B cell (primary cell): ENCODE data around the gene FOXN3. TPM values are rescaled to one million over a fixed set of nuclear protein-coding genes. Genes with fewer than 3 reads are reported as not detected.
"Not testable (repeated sequence)": the region's sequence is repeated elsewhere in the genome, so short reads cannot be mapped to it uniquely, and the experiment has no call there.

Experiments used
- ATAC-seq: fragments of 200-7000 bp; cut with Tn5 transposase; one replicate; pipeline ENCODE4 v1.10.0; 2021; ENCODE audit warnings: low read depth, mild to moderate bottlenecking, moderate number of reproducible peaks, moderate library complexity
- CTCF ChIA-PET: fragments of 350-600 bp; sonication (Branson Sonifier 250); formaldehyde crosslinking; loops from one replicate; lab custom pipeline; 2021; ENCODE audit warnings: antibody characterized with exemption, inconsistent platforms; lab: Charles Lee
- POLR2A ChIA-PET: fragments of 350-600 bp; sonication (Branson Sonifier 250); formaldehyde crosslinking; loops from one replicate; lab custom pipeline; 2021; ENCODE audit warnings: antibody characterized with exemption; lab: Charles Lee
- DNase-seq: peaks from one replicate; pipeline ENCODE4 v3.0.0; 2013
- H2AFZ ChIP-seq: 2 replicates; pipeline ENCODE4 v1.6.1; 2012; ENCODE audit warnings: mild to moderate bottlenecking, low read depth, low read length; ENCODE audit not compliant: insufficient read depth, poor library complexity, severe bottlenecking
- H3K27ac ChIP-seq, 2 donors: 1 replicate in 1 of 2; 2 replicates in 1 of 2; pipeline ENCODE4 v1.5.1; 2012 to 2013; ENCODE audit warnings: low read length in 2 of 2, mild to moderate bottlenecking in 2 of 2, moderate library complexity in 1 of 2
- H3K27me3 ChIP-seq, 4 experiments: fragments of 200-600 bp in 1 of 4; sonication (generic) in 1 of 4; replicated peaks in 1 of 4; 1 replicate in 2 of 4; 2 replicates in 2 of 4; pipeline versions ENCODE4 v1.6.1 to v1.7.0; 2013 to 2016; ENCODE audit warnings: low read length in 3 of 4, mild to moderate bottlenecking in 2 of 4, mixed read lengths in 1 of 4, moderate library complexity in 1 of 4; ENCODE audit not compliant: insufficient read depth in 4 of 4, control insufficient read depth in 3 of 4; ENCODE audit errors: control extremely low read depth in 1 of 4
- H3K36me3 ChIP-seq, 2 experiments: replicated peaks in 1 of 2; 1 replicate in 1 of 2; 2 replicates in 1 of 2; pipeline versions ENCODE4 v1.6.1 to v1.7.1; 2013; ENCODE audit warnings: low read length in 1 of 2; ENCODE audit not compliant: insufficient read depth in 2 of 2, control insufficient read depth in 1 of 2; ENCODE audit errors: control extremely low read depth in 1 of 2, extremely low read depth in 1 of 2
- H3K4me1 ChIP-seq, 2 donors: fragments of 200-600 bp in 1 of 2; sonication (generic) in 1 of 2; 1 replicate in 1 of 2; 2 replicates in 1 of 2; pipeline versions ENCODE4 v1.5.1 to v1.6.1; 2013 to 2017; ENCODE audit warnings: low read length in 2 of 2; ENCODE audit not compliant: control insufficient read depth in 2 of 2, insufficient read depth in 2 of 2
- H3K4me2 ChIP-seq: replicated peaks from 2 replicates; pipeline ENCODE3; 2012; ENCODE audit warnings: mild to moderate bottlenecking, low read depth, low read length; ENCODE audit not compliant: poor library complexity, severe bottlenecking
- H3K4me3 ChIP-seq, 5 experiments: fragments of 200-600 bp in 1 of 5; sonication (generic) in 1 of 5; 1 replicate in 3 of 5; 2 replicates in 2 of 5; pipeline versions ENCODE4 v1.5.1 to v1.7.0; 2011 to 2016; ENCODE audit warnings: low read length in 4 of 5, mild to moderate bottlenecking in 4 of 5, low read depth in 2 of 5, control low read depth in 1 of 5, moderate library complexity in 1 of 5; ENCODE audit not compliant: insufficient read depth in 1 of 5; ENCODE audit errors: control extremely low read depth in 1 of 5, extremely low read depth in 1 of 5
- H3K79me2 ChIP-seq: fragments of 200-600 bp; sonication (generic); one replicate; pipeline ENCODE4 v1.6.0; 2016; ENCODE audit warnings: low read length; ENCODE audit not compliant: control insufficient read depth, insufficient read depth
- H3K9ac ChIP-seq: fragments of 200-600 bp; sonication (generic); 2 replicates; pipeline ENCODE4 v1.6.1; 2017; ENCODE audit warnings: mild to moderate bottlenecking, low read length, moderate library complexity
- H3K9me3 ChIP-seq, 3 donors: one replicate each; pipeline versions ENCODE4 v1.6.1 to v1.7.1; 2013; ENCODE audit warnings: low read length in 2 of 3; ENCODE audit not compliant: control insufficient read depth in 2 of 3, insufficient read depth in 1 of 3; ENCODE audit errors: control extremely low read depth in 1 of 3
- H4K20me1 ChIP-seq: 2 replicates; pipeline ENCODE4 v1.6.0; 2012; ENCODE audit warnings: mild to moderate bottlenecking, low read length; ENCODE audit not compliant: insufficient read depth, control insufficient read depth, poor library complexity, severe bottlenecking
- H3K27ac Mint-ChIP-seq: one replicate; pipeline ENCODE4 v1.8.0; 2021; ENCODE audit warnings: mixed read lengths
- H3K27me3 Mint-ChIP-seq: one replicate; pipeline ENCODE4 v1.8.0; 2021; ENCODE audit warnings: mixed read lengths
- H3K4me1 Mint-ChIP-seq: one replicate; pipeline ENCODE4 v1.8.0; 2021; ENCODE audit warnings: mixed read lengths
- H3K4me3 Mint-ChIP-seq: one replicate; pipeline ENCODE4 v1.8.0; 2021; ENCODE audit warnings: mixed read lengths
- H3K9me3 Mint-ChIP-seq: one replicate; pipeline ENCODE4 v1.8.0; 2022; ENCODE audit warnings: mixed read lengths; ENCODE audit not compliant: insufficient read depth
- CTCF ChIP-seq: fragments of 200-600 bp; IDR thresholded peaks from one replicate; pipeline ENCODE4 v1.8.0; 2022; ENCODE audit warnings: antibody characterized with exemption, mild to moderate bottlenecking
- EZH2 ChIP-seq: IDR thresholded peaks from 2 replicates; pipeline ENCODE4 v1.6.1; 2012; ENCODE audit warnings: borderline replicate concordance, low read depth, mild to moderate bottlenecking, moderate library complexity, low read length; ENCODE audit not compliant: insufficient read depth, poor library complexity, severe bottlenecking
- WGBS: methylation state at CpG from one replicate; pipeline ENCODE4 v1.1.5; 2013; ENCODE audit warnings: missing lambda C conversion rate; ENCODE audit not compliant: insufficient coverage; 5-methylcytosine and 5-hydroxymethylcytosine counted together
- intact Hi-C: fragments of 100-400 bp; cut with micrococcal nuclease; formaldehyde crosslinking; loops from one replicate; pipeline ENCODE4 v1.10.0; 2022
- polyA plus RNA-seq: library from polyadenylated mRNA; depleted of rRNA; stranded (reverse); fragments of >200 nt; gene quantifications from 2 replicates; pipeline ENCODE4 v1.2.3, GENCODE V29; 2012
- total RNA-seq, 2 donors: library from RNA; stranded (reverse); fragments of 120-200 nt in 1 of 2; gene quantifications; 1 replicate in 1 of 2; 2 replicates in 1 of 2; pipeline versions ENCODE4 v1.2.3 to v1.2.4, GENCODE V29; 2013 to 2022

Gene FOXN3
- total and polyA plus RNA-seq, 2 donors (not counting 1 experiment from before 2014, with no cell fraction given): 80.6 to 98.2 TPM

GRCh38 chr14:89294872-89295271 lies 122.2 kb downstream of the FOXN3 start:
- Histone ChIP-seq H3K4me2 (no peak overlapping the region), H3K4me3 (no peak overlapping the region), H3K4me1 (peaks cover 0 to 17% of the 10 kb centered on the region in 2 donors), H3K9ac (no peak overlapping the region), H3K36me3 (peaks cover 0 to 27% of the 10 kb centered on the region in 2 experiments), H3K27me3 (no peaks in the 10 kb centered on the region), H3K27ac (no peak overlapping the region), H4K20me1 (peaks cover 24% of the 10 kb centered on the region), H2AFZ (no peak overlapping the region), H3K79me2 (peaks cover 98% of the 10 kb centered on the region), H3K9me3 (no peaks in the 10 kb centered on the region)
- H3K4me1 Mint-ChIP-seq: peaks cover 46% of the 10 kb centered on the region
- no peaks in the 10 kb centered on the region for H3K9me3 Mint-ChIP-seq
- H3K4me3 Mint-ChIP-seq: no peak overlapping the region
- ATAC-seq (no peak), DNase-seq (no peak)
- no peaks in the 10 kb centered on the region for H3K27me3 Mint-ChIP-seq
- CTCF ChIA-PET: no interaction called here
- no peak overlapping the region for H3K27ac Mint-ChIP-seq
- POLR2A ChIA-PET: interaction anchor here (0.8 kb wide), 1 partner anchor 9 kb away, joined by 3 read pairs; no protein-coding TSS in a partner anchor
- 96% methylated on average over 5 of the region's 6 CpGs for WGBS
- intact Hi-C loops: no loop called here
- no peak for TF ChIP-seq EZH2
- TF ChIP-seq CTCF: no peak

GRCh38 chr14:89294469-89294868 lies 122.6 kb downstream of the FOXN3 start:
- H3K4me3 ChIP-seq, H3K4me3 Mint-ChIP-seq, H3K27ac ChIP-seq, H3K9me3 Mint-ChIP-seq, H3K9ac ChIP-seq, H3K27me3 Mint-ChIP-seq, CTCF ChIA-PET, ATAC-seq, POLR2A ChIA-PET, H2AFZ ChIP-seq, H3K27ac Mint-ChIP-seq, H3K27me3 ChIP-seq, H3K4me2 ChIP-seq, DNase-seq, intact Hi-C loops, H3K9me3 ChIP-seq: not testable (repeated sequence)
- peaks cover 0 to 24% of the 10 kb centered on the region in 2 experiments for H3K36me3 ChIP-seq
- peaks cover 0 to 17% of the 10 kb centered on the region in 2 donors for H3K4me1 ChIP-seq
- H3K79me2 ChIP-seq: peaks cover 98% of the 10 kb centered on the region
- H4K20me1 ChIP-seq: peaks cover 24% of the 10 kb centered on the region
- H3K4me1 Mint-ChIP-seq: peaks cover 44% of the 10 kb centered on the region
- 96% methylated on average over 4 of the region's 4 CpGs for WGBS
